ENCODE measurements around the gene DOCK8.
"Not testable (repeated sequence)": the region's sequence is repeated elsewhere in the genome, so short reads cannot be mapped to it uniquely, and the experiment has no call there.

DNA sequence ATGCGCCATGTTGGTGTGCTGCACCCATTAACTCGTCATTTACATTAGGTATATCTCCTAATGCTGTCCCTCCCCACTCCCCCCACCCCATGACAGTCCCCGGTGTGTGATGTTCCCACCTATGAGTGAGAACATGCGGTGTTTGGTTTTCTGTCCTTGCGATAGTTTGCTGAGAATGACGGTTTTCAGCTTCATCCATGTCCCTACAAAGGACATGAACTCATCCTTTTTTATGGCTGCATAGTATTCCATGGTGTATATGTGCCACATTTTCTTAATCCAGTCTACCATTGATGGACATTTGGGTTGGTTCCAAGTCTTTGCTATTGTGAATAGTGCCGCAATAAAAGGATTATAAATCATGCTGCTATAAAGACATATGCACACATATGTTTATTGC is 195.0 kb downstream of the DOCK8 start:
- TF ChIP-seq POLR2A, POLR2AphosphoS5 (IDR thresholded peaks at IDR 0.05): not testable (repeated sequence)
- TF ChIP-seq, protein P1, sequence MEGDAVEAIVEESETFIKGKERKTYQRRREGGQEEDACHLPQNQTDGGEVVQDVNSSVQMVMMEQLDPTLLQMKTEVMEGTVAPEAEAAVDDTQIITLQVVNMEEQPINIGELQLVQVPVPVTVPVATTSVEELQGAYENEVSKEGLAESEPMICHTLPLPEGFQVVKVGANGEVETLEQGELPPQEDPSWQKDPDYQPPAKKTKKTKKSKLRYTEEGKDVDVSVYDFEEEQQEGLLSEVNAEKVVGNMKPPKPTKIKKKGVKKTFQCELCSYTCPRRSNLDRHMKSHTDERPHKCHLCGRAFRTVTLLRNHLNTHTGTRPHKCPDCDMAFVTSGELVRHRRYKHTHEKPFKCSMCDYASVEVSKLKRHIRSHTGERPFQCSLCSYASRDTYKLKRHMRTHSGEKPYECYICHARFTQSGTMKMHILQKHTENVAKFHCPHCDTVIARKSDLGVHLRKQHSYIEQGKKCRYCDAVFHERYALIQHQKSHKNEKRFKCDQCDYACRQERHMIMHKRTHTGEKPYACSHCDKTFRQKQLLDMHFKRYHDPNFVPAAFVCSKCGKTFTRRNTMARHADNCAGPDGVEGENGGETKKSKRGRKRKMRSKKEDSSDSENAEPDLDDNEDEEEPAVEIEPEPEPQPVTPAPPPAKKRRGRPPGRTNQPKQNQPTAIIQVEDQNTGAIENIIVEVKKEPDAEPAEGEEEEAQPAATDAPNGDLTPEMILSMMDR (IDR thresholded peaks at IDR 0.05) = not testable (repeated sequence)
